Smooth muscle cell (in vitro differentiated cells): Measurements from ENCODE around the gene TBC1D14. TPM values are rescaled to one million over a fixed set of nuclear protein-coding genes. Genes with fewer than 3 reads are reported as not detected.

ENCODE experiments used
- DNase-seq: peaks from one replicate; lab custom pipeline; 2025; ENCODE audit not compliant: unreplicated experiment; lab: John Stamatoyannopoulos, UW
- H2AFZ ChIP-seq: fragments of 200-600 bp; sonication (generic); 2 replicates; pipeline ENCODE4 v1.6.0; 2016; ENCODE audit warnings: antibody characterized with exemption, low read depth, mild to moderate bottlenecking
- H3F3A ChIP-seq: fragments of 200-600 bp; sonication (generic); 2 replicates; pipeline ENCODE4 v1.6.0; 2017; ENCODE audit warnings: antibody characterized with exemption, low read depth
- H3K27ac ChIP-seq: fragments of 200-600 bp; sonication (generic); 2 replicates; pipeline ENCODE4 v1.5.1; 2016; ENCODE audit warnings: low read depth, mild to moderate bottlenecking
- H3K27me3 ChIP-seq: fragments of 200-600 bp; sonication (generic); 2 replicates; pipeline ENCODE4 v1.6.1; 2016; ENCODE audit warnings: low read depth, mild to moderate bottlenecking
- H3K36me3 ChIP-seq: fragments of 200-600 bp; sonication (generic); 2 replicates; pipeline ENCODE4 v1.5.1; 2016; ENCODE audit warnings: low read depth
- H3K4me1 ChIP-seq: fragments of 200-600 bp; sonication (generic); 2 replicates; pipeline ENCODE4 v1.5.1; 2016; ENCODE audit warnings: low read depth
- H3K4me2 ChIP-seq: fragments of 200-600 bp; sonication (generic); 2 replicates; pipeline ENCODE4 v1.6.0; 2016; ENCODE audit warnings: mild to moderate bottlenecking
- H3K4me3 ChIP-seq: fragments of 200-600 bp; sonication (generic); 2 replicates; pipeline ENCODE4 v1.5.1; 2016; ENCODE audit warnings: mild to moderate bottlenecking
- H3K79me2 ChIP-seq: fragments of 200-600 bp; sonication (generic); 2 replicates; pipeline ENCODE4 v1.6.0; 2016; ENCODE audit warnings: low read depth, mild to moderate bottlenecking
- H3K9ac ChIP-seq: fragments of 200-600 bp; sonication (generic); 2 replicates; pipeline ENCODE4 v1.6.0; 2016; ENCODE audit warnings: low read depth
- H3K9me3 ChIP-seq: fragments of 200-600 bp; sonication (generic); replicated peaks from 2 replicates; pipeline ENCODE4 v1.5.1; 2016; ENCODE audit warnings: low read depth
- H4K20me1 ChIP-seq: fragments of 200-600 bp; sonication (generic); 2 replicates; pipeline ENCODE4 v1.6.0; 2016; ENCODE audit warnings: low read depth
- WGBS: methylation state at CpG from one replicate; pipeline ENCODE4 v1.1.7; 2016; ENCODE audit warnings: low lambda C conversion rate; 5-methylcytosine and 5-hydroxymethylcytosine counted together
- polyA plus RNA-seq: library from polyadenylated mRNA; unstranded; fragments of >200 nt; fragmentation: Nextera tagmentation; extraction: Ambion mirVana; gene quantifications from 2 replicates; pipeline ENCODE4 v1.2.1, GENCODE V29; 2016
- total RNA-seq: library from RNA; depleted of rRNA; stranded (reverse); fragments of >200 nt; gene quantifications from 2 replicates; pipeline ENCODE4 v1.2.3, GENCODE V29; 2014
- TF ChIP-seq, protein P1 (sequence below): fragments of 200-600 bp; sonication (generic); IDR thresholded peaks from 2 replicates; pipeline ENCODE4 v1.5.1; 2017; ENCODE audit warnings: borderline replicate concordance, mild to moderate bottlenecking, antibody characterized with exemption; ENCODE audit not compliant: insufficient read depth, poor library complexity, severe bottlenecking

The TBC1D14 gene
- total and polyA plus RNA-seq, 2 experiments from 2014 or later = 13.0 to 24.4 TPM

DNA sequence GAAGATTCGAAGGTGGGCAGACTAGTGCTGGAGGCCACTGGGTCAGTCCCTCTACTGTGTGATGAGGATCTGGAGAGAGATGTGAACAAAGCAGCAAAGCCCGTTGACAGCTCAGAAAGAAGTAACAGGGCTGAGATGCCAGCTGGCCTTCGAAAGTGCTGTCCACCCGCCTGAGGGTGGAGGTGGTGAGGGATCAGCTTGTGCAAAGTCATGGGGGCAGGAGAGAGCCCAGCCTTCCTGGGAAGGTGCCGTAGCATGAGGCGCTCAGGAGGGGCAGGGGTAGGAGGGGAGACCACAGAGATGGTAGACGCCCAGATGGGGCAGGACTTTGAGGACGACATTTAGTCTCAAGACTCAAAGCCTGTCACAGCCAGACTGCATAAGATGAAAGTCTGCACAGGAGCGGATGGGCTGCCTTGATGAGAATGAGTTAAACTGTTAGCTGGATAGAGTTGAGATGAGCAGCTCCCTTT is 19.7 kb downstream of the TBC1D14 start:
- Histone ChIP-seq H3K4me1 (peaks cover 16% of the 10 kb centered on the region), H3K9ac (no peak overlapping the region), H2AFZ (no peak overlapping the region), H3K9me3 (no peaks in the 10 kb centered on the region), H3F3A (peaks cover 7% of the 10 kb centered on the region), H3K79me2 (no peaks in the 10 kb centered on the region), H4K20me1 (peaks cover 63% of the 10 kb centered on the region), H3K4me3 (no peak overlapping the region), H3K36me3 (no peaks in the 10 kb centered on the region), H3K27ac (no peak overlapping the region), H3K27me3 (no peaks in the 10 kb centered on the region), H3K4me2 (peak overlapping the region; percentile 7)
- TF ChIP-seq, protein P1, sequence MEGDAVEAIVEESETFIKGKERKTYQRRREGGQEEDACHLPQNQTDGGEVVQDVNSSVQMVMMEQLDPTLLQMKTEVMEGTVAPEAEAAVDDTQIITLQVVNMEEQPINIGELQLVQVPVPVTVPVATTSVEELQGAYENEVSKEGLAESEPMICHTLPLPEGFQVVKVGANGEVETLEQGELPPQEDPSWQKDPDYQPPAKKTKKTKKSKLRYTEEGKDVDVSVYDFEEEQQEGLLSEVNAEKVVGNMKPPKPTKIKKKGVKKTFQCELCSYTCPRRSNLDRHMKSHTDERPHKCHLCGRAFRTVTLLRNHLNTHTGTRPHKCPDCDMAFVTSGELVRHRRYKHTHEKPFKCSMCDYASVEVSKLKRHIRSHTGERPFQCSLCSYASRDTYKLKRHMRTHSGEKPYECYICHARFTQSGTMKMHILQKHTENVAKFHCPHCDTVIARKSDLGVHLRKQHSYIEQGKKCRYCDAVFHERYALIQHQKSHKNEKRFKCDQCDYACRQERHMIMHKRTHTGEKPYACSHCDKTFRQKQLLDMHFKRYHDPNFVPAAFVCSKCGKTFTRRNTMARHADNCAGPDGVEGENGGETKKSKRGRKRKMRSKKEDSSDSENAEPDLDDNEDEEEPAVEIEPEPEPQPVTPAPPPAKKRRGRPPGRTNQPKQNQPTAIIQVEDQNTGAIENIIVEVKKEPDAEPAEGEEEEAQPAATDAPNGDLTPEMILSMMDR = no peak
- DNase-seq = no peak
- 91% methylated on average over 9 of the region's 9 CpGs for WGBS

DNA sequence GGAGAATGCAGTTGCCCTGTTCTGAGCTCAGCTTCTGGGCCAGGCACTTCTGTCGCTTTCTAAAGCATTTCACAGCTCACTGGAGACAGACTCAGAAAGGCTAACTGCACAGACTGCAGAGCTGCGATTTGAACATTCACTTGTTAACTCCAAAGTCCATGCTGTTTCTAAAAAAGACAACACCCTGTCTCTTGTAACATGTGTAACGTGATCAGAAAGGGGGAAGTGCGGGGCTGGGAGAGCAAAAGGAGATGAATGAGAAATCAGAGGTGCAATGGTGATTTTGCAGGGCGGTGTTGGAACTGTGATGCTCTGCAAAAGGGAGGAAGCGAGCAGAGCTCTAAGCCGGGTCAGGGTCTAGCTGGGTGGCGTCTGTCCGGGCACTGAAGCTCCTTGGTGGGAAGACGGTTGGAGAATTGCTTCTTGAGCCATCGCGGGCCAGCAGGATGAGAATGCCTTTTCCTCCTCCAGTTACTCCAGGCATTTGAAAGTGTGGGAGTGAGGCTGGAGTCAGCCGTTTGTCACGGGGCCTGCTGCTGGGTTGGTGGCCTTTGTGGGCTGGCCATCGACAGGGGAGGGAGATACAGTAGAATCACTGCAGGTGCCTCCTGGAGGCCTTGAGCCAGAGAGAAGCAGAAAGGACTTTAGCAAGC is 20.3 kb downstream of the TBC1D14 start:
- TF ChIP-seq, protein P1 = no peak
- Histone ChIP-seq H3K79me2 (no peaks in the 10 kb centered on the region), H3K4me3 (no peak overlapping the region), H3K4me1 (peaks cover 16% of the 10 kb centered on the region), H4K20me1 (peaks cover 63% of the 10 kb centered on the region), H3K4me2 (peak overlapping the region; percentile 7), H3K9me3 (no peaks in the 10 kb centered on the region), H3K27me3 (no peaks in the 10 kb centered on the region), H3K27ac (no peak overlapping the region), H3K9ac (no peak overlapping the region), H2AFZ (no peak overlapping the region), H3K36me3 (no peaks in the 10 kb centered on the region), H3F3A (peaks cover 7% of the 10 kb centered on the region)
- DNase-seq = no peak
- 51% methylated on average over 15 of the region's 15 CpGs for WGBS

DNA sequence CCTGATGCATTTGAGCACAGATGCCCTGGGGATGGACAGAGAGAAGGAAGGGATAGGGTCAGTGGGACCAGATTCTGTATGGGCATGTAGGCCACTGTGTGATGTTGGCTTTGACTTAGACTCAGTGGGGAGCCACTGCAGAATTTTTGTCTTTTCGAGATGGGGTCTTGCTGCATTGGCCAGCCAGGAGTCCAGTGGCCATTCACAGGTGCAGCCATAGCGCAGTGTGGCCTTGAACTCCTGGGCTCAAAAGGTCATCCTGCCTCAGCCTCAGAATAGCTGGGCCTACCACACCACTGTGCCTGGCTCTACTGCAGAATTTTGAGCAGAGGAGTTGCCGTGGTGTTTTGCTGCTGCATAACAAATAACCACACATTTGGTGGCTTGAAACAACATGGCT is 22.8 kb downstream of the TBC1D14 start:
- Histone ChIP-seq H4K20me1 (peaks cover 40% of the 10 kb centered on the region), H3K4me3 (no peak overlapping the region), H3K9ac (no peak overlapping the region), H3K36me3 (no peaks in the 10 kb centered on the region), H3K27me3 (no peaks in the 10 kb centered on the region), H3F3A (peaks cover 3% of the 10 kb centered on the region), H2AFZ (no peak overlapping the region), H3K27ac (no peak overlapping the region), H3K9me3 (no peaks in the 10 kb centered on the region), H3K4me1 (peaks cover 16% of the 10 kb centered on the region), H3K79me2 (peaks cover 8% of the 10 kb centered on the region), H3K4me2 (no peak overlapping the region)
- TF ChIP-seq, protein P1 = no peak
- WGBS = 93% methylated on average over 3 of the region's 3 CpGs
- no peak for DNase-seq

DNA sequence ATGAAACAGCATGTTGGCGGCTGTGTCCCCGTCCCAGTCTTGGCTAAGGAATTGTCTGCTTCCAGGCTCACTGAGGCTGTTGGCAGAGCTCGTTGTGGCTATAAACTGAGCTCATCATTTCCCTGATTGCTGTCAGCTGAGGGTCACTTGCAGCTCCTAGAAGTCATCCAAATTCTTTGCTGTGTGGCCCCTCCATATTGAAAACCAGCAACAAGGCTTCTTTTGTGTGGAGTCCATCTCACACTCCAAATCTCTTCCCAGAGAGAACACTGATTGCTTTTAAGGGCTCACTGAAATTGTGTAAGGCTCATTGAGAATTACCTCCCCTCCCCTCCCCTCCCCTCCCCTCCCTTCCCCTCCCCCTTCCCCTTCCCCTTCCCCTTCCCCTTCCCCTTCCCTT is 23.3 kb downstream of the TBC1D14 start:
- Histone ChIP-seq H3F3A (no peaks in the 10 kb centered on the region), H3K27ac (no peak overlapping the region), H3K4me1 (peaks cover 16% of the 10 kb centered on the region), H3K9me3 (no peaks in the 10 kb centered on the region), H3K9ac (no peak overlapping the region), H2AFZ (no peak overlapping the region), H3K4me2 (no peak overlapping the region), H3K27me3 (no peaks in the 10 kb centered on the region), H3K36me3 (no peaks in the 10 kb centered on the region), H4K20me1 (peaks cover 36% of the 10 kb centered on the region), H3K4me3 (no peak overlapping the region), H3K79me2 (peaks cover 9% of the 10 kb centered on the region)
- WGBS = 93% methylated on average over 3 of the region's 3 CpGs
- TF ChIP-seq, protein P1 = no peak
- no peak for DNase-seq
